NT2/D1 (cell line): ENCODE results near the gene SKIDA1.

Experiments used
- SUZ12 ChIP-seq: IDR thresholded peaks from 2 replicates; pipeline ENCODE4 v1.6.1; 2011; ENCODE audit not compliant: insufficient read length, insufficient read depth; ENCODE audit errors: extremely low read depth
- YY1 ChIP-seq: IDR thresholded peaks from 2 replicates; pipeline ENCODE4 v1.6.1; 2011; ENCODE audit not compliant: insufficient read length, insufficient read depth

GRCh38 chr10:21512573-21513404, 12.7 kb downstream of the SKIDA1 start:
- TF ChIP-seq SUZ12 (no peak), YY1 (no peak)
